H1 (cell line): Measurements from ENCODE around the gene PRODH. TPM values are rescaled to one million over a fixed set of nuclear protein-coding genes. Genes with fewer than 3 reads are reported as not detected.
"Not testable (repeated sequence)": the region's sequence is repeated elsewhere in the genome, so short reads cannot be mapped to it uniquely, and the experiment has no call there.

Source experiments
- CTCF ChIA-PET: fragments of 300-600 bp; sonication (Branson Sonifier 250); formaldehyde crosslinking; loops from one replicate; lab custom pipeline; 2021; ENCODE audit not compliant: partially characterized antibody; lab: Charles Lee
- POLR2A ChIA-PET: fragments of 300-600 bp; sonication (Branson Sonifier 250); formaldehyde crosslinking; loops from one replicate; lab custom pipeline; 2021; ENCODE audit warnings: inconsistent platforms; ENCODE audit not compliant: partially characterized antibody; lab: Charles Lee
- DNase-seq, 2 experiments: peaks; one replicate each; pipeline versions ENCODE4 v3.0.0 to v3.0.0-alpha.2; 2010 to 2022; ENCODE audit warnings: low spot score in 2 of 2, low read depth in 1 of 2, mixed read lengths in 1 of 2
- FAIRE-seq: peaks from 2 replicates; lab custom pipeline; 2011; peaks lifted over from hg19 to GRCh38; lab: Jason Lieb, UNC
- H2AFZ ChIP-seq: 2 replicates; pipeline ENCODE4 v1.8.1; 2012; ENCODE audit warnings: low read length, inconsistent platforms
- H2AK5ac ChIP-seq: 2 replicates; pipeline ENCODE4 v1.6.1; 2013; ENCODE audit warnings: low read depth, low read length
- H2BK120ac ChIP-seq: replicated peaks from 2 replicates; pipeline ENCODE3; 2013; ENCODE audit warnings: low read depth, low read length, inconsistent platforms
- H2BK12ac ChIP-seq: 2 replicates; pipeline ENCODE4 v1.6.1; 2013; ENCODE audit warnings: low read depth, low read length
- H2BK15ac ChIP-seq: 2 replicates; pipeline ENCODE4 v1.6.1; 2013; ENCODE audit warnings: low read length
- H2BK20ac ChIP-seq: 2 replicates; pipeline ENCODE4 v1.6.1; 2013; ENCODE audit warnings: low read length
- H2BK5ac ChIP-seq: 2 replicates; pipeline ENCODE4 v1.6.1; 2013; ENCODE audit warnings: low read depth, low read length
- H3K14ac ChIP-seq: 2 replicates; pipeline ENCODE4 v1.6.1; 2013; ENCODE audit warnings: inconsistent platforms; ENCODE audit not compliant: insufficient read length
- H3K18ac ChIP-seq: 2 replicates; pipeline ENCODE4 v1.6.1; 2013; ENCODE audit warnings: low read length; ENCODE audit errors: extremely low read depth
- H3K23ac ChIP-seq: 2 replicates; pipeline ENCODE4 v1.6.1; 2013; ENCODE audit warnings: inconsistent platforms; ENCODE audit not compliant: insufficient read length
- H3K23me2 ChIP-seq: 2 replicates; pipeline ENCODE4 v1.6.1; 2013; ENCODE audit warnings: low read depth, low read length
- H3K27ac ChIP-seq: 2 replicates; pipeline ENCODE4 v1.6.1; 2011; ENCODE audit warnings: low read depth, low read length, inconsistent platforms
- H3K27me3 ChIP-seq, 4 experiments: replicated peaks in 1 of 4; 1 replicate in 1 of 4; 2 replicates in 3 of 4; pipeline versions ENCODE4 v1.6.1 to v1.8.1; 2011 to 2013; ENCODE audit warnings: low read length in 3 of 4, mild to moderate bottlenecking in 3 of 4, inconsistent platforms in 2 of 4, mixed read lengths in 2 of 4, moderate library complexity in 1 of 4; ENCODE audit not compliant: control insufficient read depth in 3 of 4, insufficient read depth in 3 of 4; ENCODE audit errors: extremely low read depth in 1 of 4
- H3K36me3 ChIP-seq, 4 experiments: 2 replicates each; pipeline versions ENCODE4 v1.6.1 to v1.8.1; 2011 to 2013; ENCODE audit warnings: mild to moderate bottlenecking in 4 of 4, low read length in 3 of 4, moderate library complexity in 2 of 4, control low read depth in 1 of 4, inconsistent platforms in 1 of 4; ENCODE audit not compliant: insufficient read depth in 4 of 4, control insufficient read depth in 2 of 4
- H3K4ac ChIP-seq: replicated peaks from 2 replicates; pipeline ENCODE3; 2013; ENCODE audit warnings: low read length, low read depth, mixed read lengths, inconsistent platforms; ENCODE audit not compliant: insufficient read length
- H3K4me1 ChIP-seq, 4 experiments: replicated peaks in 1 of 4; 1 replicate in 1 of 4; 2 replicates in 3 of 4; pipeline versions ENCODE4 v1.6.1 to v1.8.1; 2011 to 2013; ENCODE audit warnings: low read length in 3 of 4, inconsistent platforms in 2 of 4, mixed read lengths in 1 of 4; ENCODE audit not compliant: insufficient read depth in 4 of 4, control insufficient read depth in 3 of 4
- H3K4me2 ChIP-seq, 2 experiments: 2 replicates each; pipeline versions ENCODE4 v1.6.1 to v1.8.1; 2011 to 2013; ENCODE audit warnings: low read depth in 2 of 2, low read length in 2 of 2, control low read depth in 1 of 2, inconsistent platforms in 1 of 2, mild to moderate bottlenecking in 1 of 2; ENCODE audit not compliant: insufficient read depth in 1 of 2
- H3K4me3 ChIP-seq, 4 experiments: fragments of 200-600, 300-600 bp in 1 of 4; sonication (generic), shearing (Covaris generic), sonication (Bioruptor Twin) in 1 of 4; 2 replicates each; pipeline versions ENCODE4 v1.5.1 to v1.8.1; 2011 to 2016; ENCODE audit warnings: low read length in 4 of 4, low read depth in 3 of 4, control low read depth in 2 of 4, inconsistent platforms in 2 of 4, mild to moderate bottlenecking in 2 of 4, mixed read lengths in 1 of 4, moderate library complexity in 1 of 4; ENCODE audit not compliant: insufficient read depth in 2 of 4; ENCODE audit errors: extremely low read depth in 1 of 4
- H3K56ac ChIP-seq: replicated peaks from 2 replicates; pipeline ENCODE3; 2013; ENCODE audit warnings: low read depth, mild to moderate bottlenecking, mixed read lengths, low read length, inconsistent platforms; ENCODE audit not compliant: insufficient read length
- H3K79me1 ChIP-seq: 2 replicates; pipeline ENCODE4 v1.6.1; 2013; ENCODE audit warnings: low read depth, low read length, control low read depth
- H3K79me2 ChIP-seq, 2 experiments: 2 replicates each; pipeline versions ENCODE4 v1.6.1 to v1.8.1; 2012 to 2013; ENCODE audit warnings: low read length in 2 of 2, mild to moderate bottlenecking in 2 of 2, inconsistent platforms in 1 of 2; ENCODE audit not compliant: insufficient read depth in 2 of 2, control insufficient read depth in 1 of 2
- H3K9ac ChIP-seq, 4 experiments: replicated peaks in 1 of 4; 1 replicate in 1 of 4; 2 replicates in 3 of 4; pipeline versions ENCODE4 v1.6.1 to v1.8.1; 2011 to 2013; ENCODE audit warnings: low read depth in 3 of 4, low read length in 3 of 4, control low read depth in 2 of 4, mild to moderate bottlenecking in 2 of 4, moderate library complexity in 2 of 4, inconsistent platforms in 1 of 4; ENCODE audit errors: extremely low read depth in 1 of 4
- H3K9me3 ChIP-seq, 2 experiments: 2 replicates each; pipeline versions ENCODE4 v1.6.1 to v1.8.1; 2012 to 2013; ENCODE audit warnings: mild to moderate bottlenecking in 2 of 2, moderate library complexity in 2 of 2, control low read depth in 1 of 2, inconsistent platforms in 1 of 2, low read depth in 1 of 2, low read length in 1 of 2, mixed read lengths in 1 of 2; ENCODE audit not compliant: insufficient read depth in 2 of 2
- H4K20me1 ChIP-seq, 2 experiments: replicated peaks in 1 of 2; 2 replicates each; pipeline versions ENCODE3 to v1.8.1; 2011 to 2013; ENCODE audit warnings: inconsistent platforms in 2 of 2, low read length in 2 of 2, mild to moderate bottlenecking in 1 of 2; ENCODE audit not compliant: insufficient read depth in 2 of 2, control insufficient read depth in 1 of 2
- H4K5ac ChIP-seq: 2 replicates; pipeline ENCODE4 v1.6.1; 2013; ENCODE audit warnings: low read length, low read depth, mixed read lengths, inconsistent platforms; ENCODE audit not compliant: insufficient read length
- H4K8ac ChIP-seq: 2 replicates; pipeline ENCODE4 v1.8.0; 2013; ENCODE audit warnings: mild to moderate bottlenecking, moderate library complexity, low read length, inconsistent platforms; ENCODE audit not compliant: insufficient read depth; ENCODE audit errors: extremely low read depth
- H4K91ac ChIP-seq: replicated peaks from 2 replicates; pipeline ENCODE3; 2013; ENCODE audit warnings: low read length, mixed read lengths, inconsistent platforms; ENCODE audit not compliant: insufficient read length
- WGBS, 2 experiments: shearing (Covaris generic) in 1 of 2; methylation state at CpG; one replicate each; pipeline versions ENCODE4 v1.1.6 to v1.1.7; 2013 to 2015; ENCODE audit warnings: low lambda C conversion rate in 2 of 2, mixed read lengths in 2 of 2, inconsistent platforms in 1 of 2, low coverage in 1 of 2, missing lambda C conversion rate in 1 of 2; ENCODE audit not compliant: insufficient replicate concordance in 2 of 2, insufficient coverage in 1 of 2, insufficient read length in 1 of 2; ENCODE audit errors: extremely low coverage in 1 of 2, missing lambda C conversion rate in 1 of 2; 5-methylcytosine and 5-hydroxymethylcytosine counted together
- polyA plus RNA-seq, 7 experiments: library from polyadenylated mRNA; depleted of rRNA in 3 of 7; stranded (reverse) in 5 of 7; unstranded in 2 of 7; fragments of >200 nt in 5 of 7; fragments of 200-250 nt in 2 of 7; gene quantifications; 1 replicate in 5 of 7; 2 replicates in 1 of 7; 4 replicates in 1 of 7; pipeline versions ENCODE4 v1.2.1 to v1.2.3, GENCODE V29; 2011 to 2013; ENCODE audit warnings: missing spikeins in 2 of 7, mixed read lengths in 2 of 7
- total RNA-seq: library from RNA; stranded (reverse); fragmentation: NEBNext Ultra II Directional; extraction: Animal tissue kit (Norgen Biotek cat#: 25700); gene quantifications from 2 replicates; pipeline ENCODE4 v1.2.1, GENCODE V29; 2021

The PRODH gene
- total and polyA plus RNA-seq, 2 of the 8 experiments (the other 6 are each of a cell fraction or from before 2014, with no cell fraction given), result 27.6 to 45.6 TPM

- FAIRE-seq, H2AK5ac ChIP-seq, H4K5ac ChIP-seq, H2BK120ac ChIP-seq, CTCF ChIA-PET, H3K27me3 ChIP-seq, POLR2A ChIA-PET, H2BK5ac ChIP-seq, H3K9ac ChIP-seq, H3K36me3 ChIP-seq, H4K20me1 ChIP-seq, H3K4me1 ChIP-seq, H2BK20ac ChIP-seq, H3K18ac ChIP-seq, H3K14ac ChIP-seq, H3K79me2 ChIP-seq, H2BK12ac ChIP-seq, DNase-seq, H3K23ac ChIP-seq, H2BK15ac ChIP-seq, H3K4me2 ChIP-seq, H4K91ac ChIP-seq, H3K4ac ChIP-seq, H4K8ac ChIP-seq, H3K23me2 ChIP-seq, H3K79me1 ChIP-seq, H3K4me3 ChIP-seq, H3K56ac ChIP-seq, H2AFZ ChIP-seq, H3K9me3 ChIP-seq, H3K27ac ChIP-seq: not testable (repeated sequence)
- WGBS, 2 experiments, result 75% methylated on average over 2 of the region's 3 CpGs; no CpG with 5 or more reads in 1 of the 2 experiments
Observed at GRCh38 chr22:18881260-18881659, 54.8 kb downstream of the PRODH start.

Other genes with a start within 250 kb of the PRODH start
- gene DGCR6, start 30.0 kb downstream of the PRODH start, total RNA-seq, result 0.82 and 0.96 TPM in 2 replicates
- 1.7 and 2.3 TPM in 2 replicates for gene DGCR6, start 30.0 kb downstream of the PRODH start, polyA plus RNA-seq (2011; rRNA removed)
- gene DGCR2, start 186.1 kb upstream of the PRODH start, total RNA-seq, result 62.2 and 65.5 TPM in 2 replicates
- 42.3 and 74.8 TPM in 2 replicates for gene DGCR2, start 186.1 kb upstream of the PRODH start, polyA plus RNA-seq (2011; rRNA removed)
- not detected in 2 replicates for gene TSSK2, start 195.0 kb upstream of the PRODH start, total RNA-seq
- gene TSSK2, start 195.0 kb upstream of the PRODH start, polyA plus RNA-seq (2011; rRNA removed), result not detected in 2 replicates
- gene ESS2, start 208.4 kb upstream of the PRODH start, total RNA-seq, result 16.0 and 18.6 TPM in 2 replicates
- gene ESS2, start 208.4 kb upstream of the PRODH start, polyA plus RNA-seq (2011; rRNA removed), result 12.2 and 16.7 TPM in 2 replicates
- 0.42 and 0.48 TPM in 2 replicates for gene GSC2, start 214.0 kb upstream of the PRODH start, total RNA-seq
- gene GSC2, start 214.0 kb upstream of the PRODH start, polyA plus RNA-seq (2011; rRNA removed), result 0.17 and 0.19 TPM in 2 replicates
- 148 and 157 TPM in 2 replicates for gene SLC25A1, start 242.4 kb upstream of the PRODH start, total RNA-seq
- 110 and 183 TPM in 2 replicates for gene SLC25A1, start 242.4 kb upstream of the PRODH start, polyA plus RNA-seq (2011; rRNA removed)